SK-N-SH (cell line): ENCODE measurements around the gene PCBP3. TPM values are rescaled to one million over a fixed set of nuclear protein-coding genes. Genes with fewer than 3 reads are reported as not detected.

Experiments used
- CTCF ChIA-PET: fragments of 300-600, 350-600 bp; formaldehyde crosslinking; extraction: SDS; loops from one replicate; lab custom pipeline; 2021; lab: Yijun Ruan, JAX
- POLR2A ChIA-PET: fragments of 350-600 bp; sonication (Branson Sonifier 250); formaldehyde crosslinking; extraction: SDS; loops from one replicate; lab custom pipeline; 2020; ENCODE audit warnings: antibody characterized with exemption, inconsistent platforms; lab: Yijun Ruan, JAX
- DNase-seq: peaks from one replicate; pipeline ENCODE4 v3.0.0; 2012
- H2AFZ ChIP-seq: fragments of 200-600 bp; sonication (generic); 2 replicates; pipeline ENCODE4 v1.8.1; 2016; ENCODE audit warnings: antibody characterized with exemption, mild to moderate bottlenecking, low read depth
- H3F3A ChIP-seq: fragments of 200-600 bp; sonication (generic); replicated peaks from 2 replicates; pipeline ENCODE3; 2016; ENCODE audit warnings: antibody characterized with exemption, mild to moderate bottlenecking; ENCODE audit not compliant: insufficient read depth
- H3K27ac ChIP-seq, 2 experiments: fragments of 200-500 bp in 1 of 2; fragments of 200-600 bp in 1 of 2; sonication (Bioruptor generic) in 1 of 2; sonication (generic), shearing (Covaris generic) in 1 of 2; 2 replicates each; pipeline versions ENCODE4 v1.5.1 to v1.6.1; 2014 to 2016; ENCODE audit warnings: low read depth in 2 of 2, inconsistent platforms in 1 of 2, low read length in 1 of 2, mild to moderate bottlenecking in 1 of 2, mixed read lengths in 1 of 2
- H3K27me3 ChIP-seq: fragments of 200-600 bp; sonication (generic), shearing (Covaris generic); 2 replicates; pipeline ENCODE4 v1.6.1; 2016; ENCODE audit warnings: mixed run types; ENCODE audit not compliant: insufficient read depth
- H3K36me3 ChIP-seq, 2 experiments: fragments of 200-500 bp in 1 of 2; fragments of 200-600 bp in 1 of 2; sonication (Bioruptor generic) in 1 of 2; sonication (generic) in 1 of 2; replicated peaks in 1 of 2; 2 replicates each; pipeline versions ENCODE3 to v1.5.1; 2014 to 2016; ENCODE audit warnings: low read length in 1 of 2, mild to moderate bottlenecking in 1 of 2; ENCODE audit not compliant: insufficient read depth in 2 of 2, control insufficient read depth in 1 of 2
- H3K4me1 ChIP-seq, 2 experiments: fragments of 200-500 bp in 1 of 2; fragments of 200-600 bp in 1 of 2; sonication (Bioruptor generic) in 1 of 2; sonication (generic), shearing (Covaris generic) in 1 of 2; 2 replicates each; pipeline versions ENCODE4 v1.5.1 to v1.6.1; 2014 to 2016; ENCODE audit warnings: low read depth in 1 of 2, low read length in 1 of 2, mixed run types in 1 of 2; ENCODE audit not compliant: insufficient read depth in 2 of 2, control insufficient read depth in 1 of 2
- H3K4me2 ChIP-seq: fragments of 200-600 bp; sonication (generic), shearing (Covaris generic); 2 replicates; pipeline ENCODE4 v1.6.1; 2017; ENCODE audit warnings: mixed run types
- H3K4me3 ChIP-seq, 2 experiments: fragments of 200-500 bp in 1 of 2; fragments of 200-600 bp in 1 of 2; sonication (Bioruptor generic) in 1 of 2; sonication (generic), shearing (Covaris generic) in 1 of 2; 2 replicates each; pipeline versions ENCODE4 v1.5.1 to v1.8.1; 2014 to 2016; ENCODE audit warnings: low read depth in 2 of 2, inconsistent platforms in 1 of 2, low read length in 1 of 2, mild to moderate bottlenecking in 1 of 2, mixed read lengths in 1 of 2, moderate library complexity in 1 of 2
- H3K79me2 ChIP-seq: fragments of 200-600 bp; sonication (generic); 2 replicates; pipeline ENCODE4 v1.8.1; 2017; ENCODE audit warnings: mild to moderate bottlenecking; ENCODE audit not compliant: insufficient read depth
- H3K9ac ChIP-seq: fragments of 200-600 bp; sonication (generic); 2 replicates; pipeline ENCODE4 v1.6.1; 2017; ENCODE audit warnings: mixed run types
- H3K9me2 ChIP-seq: fragments of 200-600 bp; sonication (generic); 2 replicates; pipeline ENCODE4 v1.6.1; 2017; ENCODE audit warnings: mixed run types
- H3K9me3 ChIP-seq: fragments of 200-600 bp; sonication (generic); 2 replicates; pipeline ENCODE4 v1.6.1; 2017; ENCODE audit warnings: mixed run types, mild to moderate bottlenecking, moderate library complexity
- H4K20me1 ChIP-seq: fragments of 200-600 bp; sonication (generic); 2 replicates; pipeline ENCODE4 v1.6.1; 2017; ENCODE audit warnings: mild to moderate bottlenecking, mixed run types; ENCODE audit not compliant: insufficient read depth
- ELF1 ChIP-seq: IDR thresholded peaks from 2 replicates; pipeline ENCODE4 v1.4.0; 2012
- EP300 ChIP-seq, 2 experiments: IDR thresholded peaks; 2 replicates each; pipeline versions ENCODE4 v1.4.0 to v1.6.1; 2012; ENCODE audit warnings: borderline replicate concordance in 1 of 2, low read depth in 1 of 2, low read length in 1 of 2
- EZH2phosphoT487 ChIP-seq: fragments of 200-600 bp; sonication (generic); IDR thresholded peaks from 2 replicates; pipeline ENCODE4 v1.6.1; 2017; ENCODE audit warnings: low read depth, mixed run types, mild to moderate bottlenecking, antibody characterized with exemption, moderate library complexity, borderline replicate concordance
- FOXJ3 ChIP-seq: sonication (generic); formaldehyde crosslinking; IDR thresholded peaks from 2 replicates; pipeline ENCODE4 v1.5.1; 2020; ENCODE audit warnings: mild to moderate bottlenecking, missing genetic modification reagents
- FOXM1 ChIP-seq: IDR thresholded peaks from 2 replicates; pipeline ENCODE4 v1.4.0; 2012; ENCODE audit warnings: low read depth, mild to moderate bottlenecking
- GABPA ChIP-seq: IDR thresholded peaks from 2 replicates; pipeline ENCODE4 v1.4.0; 2012; ENCODE audit warnings: low read depth, mild to moderate bottlenecking
- NFIC ChIP-seq: IDR thresholded peaks from 2 replicates; pipeline ENCODE4 v1.4.0; 2012; ENCODE audit warnings: borderline replicate concordance
- NRF1 ChIP-seq: IDR thresholded peaks from 2 replicates; pipeline ENCODE4 v1.6.1; 2012; ENCODE audit warnings: low read depth, mild to moderate bottlenecking, low read length
- POLR2AphosphoS5 ChIP-seq: IDR thresholded peaks from 2 replicates; pipeline ENCODE4 v1.6.1; 2012; ENCODE audit warnings: low read depth, low read length
- RAD21 ChIP-seq: IDR thresholded peaks from 2 replicates; pipeline ENCODE4 v1.6.1; 2012; ENCODE audit warnings: mild to moderate bottlenecking, low read length
- RCOR1 ChIP-seq: fragments of 150-350 bp; IDR thresholded peaks from 2 replicates; pipeline ENCODE4 v1.6.1; 2017; ENCODE audit warnings: antibody characterized with exemption, low read length
- SIN3A ChIP-seq: IDR thresholded peaks from 2 replicates; pipeline ENCODE4 v1.6.1; 2012; ENCODE audit warnings: low read depth, mild to moderate bottlenecking, low read length, moderate library complexity, borderline replicate concordance
- SMC3 ChIP-seq: IDR thresholded peaks from 2 replicates; pipeline ENCODE4 v1.6.1; 2012; ENCODE audit warnings: low read depth, low read length, improper control_type of control experiment
- TCF12 ChIP-seq: IDR thresholded peaks from 2 replicates; pipeline ENCODE4 v1.4.0; 2012
- TEAD4 ChIP-seq: IDR thresholded peaks from 2 replicates; pipeline ENCODE4 v1.4.0; 2012; ENCODE audit warnings: mild to moderate bottlenecking, borderline replicate concordance; ENCODE audit not compliant: insufficient read depth
- USF1 ChIP-seq: IDR thresholded peaks from 2 replicates; pipeline ENCODE4 v1.4.0; 2012; ENCODE audit warnings: low read depth, borderline replicate concordance
- USF2 ChIP-seq: fragments of 150-350 bp; IDR thresholded peaks from 2 replicates; pipeline ENCODE4 v1.6.1; 2017; ENCODE audit warnings: antibody characterized with exemption, low read length, low read depth, borderline replicate concordance
- YY1 ChIP-seq: IDR thresholded peaks from 2 replicates; pipeline ENCODE4 v1.4.0; 2012; ENCODE audit warnings: low read depth, mild to moderate bottlenecking
- ZBTB33 ChIP-seq: IDR thresholded peaks from 2 replicates; pipeline ENCODE4 v1.4.0; 2012; ENCODE audit warnings: low read depth, borderline replicate concordance
- WGBS: methylation state at CpG from one replicate; pipeline ENCODE4 v1.1.6; 2017; ENCODE audit warnings: low lambda C conversion rate; 5-methylcytosine and 5-hydroxymethylcytosine counted together
- polyA plus RNA-seq, 3 experiments: library from polyadenylated mRNA; depleted of rRNA; stranded (reverse); fragments of >200 nt; gene quantifications; 2 replicates each; pipeline ENCODE4 v1.2.3, GENCODE V29; 2012

The PCBP3 gene
- polyA plus RNA-seq, 1 of the 3 experiments (the other 2 are of a cell fraction): 9.5 TPM

GRCh38 chr21:45980271-45980670 lies 336.7 kb downstream of the PCBP3 start:
- Histone ChIP-seq H3K9ac (no peak overlapping the region), H3F3A (peaks cover 12% of the 10 kb centered on the region), H4K20me1 (no peaks in the 10 kb centered on the region), H3K27me3 (no peaks in the 10 kb centered on the region), H3K27ac (no peak overlapping the region), H3K4me2 (no peak overlapping the region), H3K4me3 (no peak overlapping the region), H3K79me2 (peaks cover 12% of the 10 kb centered on the region), H3K9me2 (no peaks in the 10 kb centered on the region), H3K9me3 (no peaks in the 10 kb centered on the region), H3K4me1 (peaks cover 7 to 34% of the 10 kb centered on the region in 2 experiments; a peak in 2 of 4 replicates), H3K36me3 (peaks cover 0 to 7% of the 10 kb centered on the region in 2 experiments), H2AFZ (no peak overlapping the region)
- CTCF ChIA-PET: interaction anchor here (0.7 kb wide), 1 partner anchor 119 kb away, joined by 3 read pairs; no protein-coding TSS in a partner anchor
- 60% methylated on average over 2 of the region's 2 CpGs for WGBS
- POLR2A ChIA-PET: no interaction called here
- TF ChIP-seq ZBTB33 (no peak), USF2 (no peak), EZH2phosphoT487 (no peak), EP300 (IDR thresholded peaks at IDR 0.05; ENCODE audit: borderline replicate concordance in 1 of 2, low read depth in 1 of 2, low read length in 1 of 2) (no peak), FOXJ3 (no peak), USF1 (no peak), NRF1 (no peak), RAD21 (no peak), FOXM1 (no peak), POLR2AphosphoS5 (no peak), YY1 (no peak), RCOR1 (no peak), NFIC (no peak), SIN3A (no peak), SMC3 (no peak), ELF1 (no peak), TCF12 (no peak), TEAD4 (no peak), GABPA (no peak)
- DNase-seq: no peak
